ENCODE data around the gene HPCAL4. TPM values are rescaled to one million over a fixed set of nuclear protein-coding genes. Genes with fewer than 3 reads are reported as not detected.

Gene HPCAL4
- total and polyA plus RNA-seq, 9 of the 15 experiments (the other 6 are each of a cell fraction or from before 2014, with no cell fraction given): 0.01 to 0.04 (median 0.04) TPM; not detected in 4

DNA sequence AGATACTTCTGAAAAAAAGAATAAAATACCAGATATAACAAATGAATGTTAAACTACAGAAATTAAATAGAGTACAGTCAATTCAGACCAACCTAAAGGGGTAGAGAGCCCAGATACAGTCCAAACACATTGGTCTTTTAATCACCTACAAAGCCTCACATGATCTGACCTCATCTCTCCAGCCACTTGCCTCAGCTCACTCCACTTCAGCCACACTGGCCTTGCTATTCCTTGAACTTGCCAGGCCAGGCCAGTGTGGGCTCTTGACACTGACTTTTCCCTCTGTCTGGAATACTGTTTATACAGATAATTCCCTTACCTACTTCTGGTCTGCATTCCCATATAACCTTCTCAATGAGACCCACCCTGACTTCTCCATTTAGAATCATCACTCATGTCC is 30.4 kb upstream of the HPCAL4 start:
- ATAC-seq: peak; percentile 54; the same call in 2 of the 3 replicates
- Histone ChIP-seq H3K9ac (ENCODE audit: insufficient read depth in 1 of 2, low read depth in 2 of 2, low read length in 2 of 2) (no peak overlapping the region), H3K4me1 (replicated peaks in 1 of 2; ENCODE audit: control insufficient read depth in 2 of 2, insufficient read depth in 2 of 2, low read length in 2 of 2) (no peaks in the 10 kb centered on the region), H3K4me3 (no peak overlapping the region), H3K9me3 (replicated peaks; ENCODE audit: control insufficient read depth, insufficient read depth, low read depth, low read length) (no peaks in the 10 kb centered on the region), H4K20me1 (replicated peaks; ENCODE audit: control insufficient read depth, insufficient read depth, low read length) (no peaks in the 10 kb centered on the region), H2AFZ (ENCODE audit: low read depth, low read length) (no peak overlapping the region), H3K4me2 (ENCODE audit: insufficient read depth, low read length) (no peak overlapping the region), H3K79me2 (ENCODE audit: control insufficient read depth, insufficient read depth, low read length) (no peaks in the 10 kb centered on the region), H3K27ac (ENCODE audit: extremely low read depth, low read depth, low read length) (no peak overlapping the region), H3K27me3 (ENCODE audit: control insufficient read depth in 2 of 2, insufficient read depth in 2 of 2, low read length in 2 of 2) (peaks cover 4 to 5% of the 10 kb centered on the region in 2 experiments; a peak in 2 of 5 replicates), H3K36me3 (ENCODE audit: control insufficient read depth, insufficient read depth, low read length) (no peaks in the 10 kb centered on the region), H3K9me1 (ENCODE audit: control insufficient read depth, insufficient read depth, low read length) (no peaks in the 10 kb centered on the region)
- CTCF ChIA-PET (ENCODE audit: low intra/inter-chr PET ratio): interaction anchor here (2.7 to 3.1 kb wide), 2 partner anchors 20 to 116 kb away, joined by 22 to 28 read pairs; no protein-coding TSS in a partner anchor
- POLR2A ChIA-PET: interaction anchor here (0.9 kb wide), 1 partner anchor 45 kb away, joined by 4 read pairs; no protein-coding TSS in a partner anchor
- BruUV-seq (replicated peaks): no TSS peak
- DNase-seq (ENCODE audit: extremely low read depth in 1 of 4, low spot score in 3 of 4): no peak
- FAIRE-seq: no peak
- in situ Hi-C loops (cut with MboI): loop anchor here (5.0 kb wide), 1 partner anchor 124 kb away; no protein-coding TSS in a partner anchor
- intact Hi-C loops (cut with micrococcal nuclease): loop anchor here (5.0 kb wide), 1 partner anchor 49 kb away; the partner anchor contains the start of gene NT5C1A
- TF ChIP-seq XRCC4 (IDR thresholded peaks at IDR 0.05; ENCODE audit: extremely low read depth, insufficient read depth, insufficient read length): no peak
- TF ChIP-seq NFIC (IDR thresholded peaks at IDR 0.05): no peak
- TF ChIP-seq, protein P1, sequence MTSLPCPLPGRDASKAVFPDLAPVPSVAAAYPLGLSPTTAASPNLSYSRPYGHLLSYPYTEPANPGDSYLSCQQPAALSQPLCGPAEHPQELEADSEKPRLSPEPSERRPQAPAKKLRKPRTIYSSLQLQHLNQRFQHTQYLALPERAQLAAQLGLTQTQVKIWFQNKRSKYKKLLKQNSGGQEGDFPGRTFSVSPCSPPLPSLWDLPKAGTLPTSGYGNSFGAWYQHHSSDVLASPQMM (CRISPR knock-in tag; IDR thresholded peaks at IDR 0.05): no peak
- TF ChIP-seq SIX5 (IDR thresholded peaks at IDR 0.05; ENCODE audit: borderline replicate concordance in 1 of 2, insufficient read depth in 1 of 2, low read depth in 1 of 2, low read length in 2 of 2): no peak
- TF ChIP-seq HDAC3 (IDR thresholded peaks at IDR 0.05; ENCODE audit: borderline replicate concordance, partially characterized antibody): no peak
- TF ChIP-seq, protein P2, sequence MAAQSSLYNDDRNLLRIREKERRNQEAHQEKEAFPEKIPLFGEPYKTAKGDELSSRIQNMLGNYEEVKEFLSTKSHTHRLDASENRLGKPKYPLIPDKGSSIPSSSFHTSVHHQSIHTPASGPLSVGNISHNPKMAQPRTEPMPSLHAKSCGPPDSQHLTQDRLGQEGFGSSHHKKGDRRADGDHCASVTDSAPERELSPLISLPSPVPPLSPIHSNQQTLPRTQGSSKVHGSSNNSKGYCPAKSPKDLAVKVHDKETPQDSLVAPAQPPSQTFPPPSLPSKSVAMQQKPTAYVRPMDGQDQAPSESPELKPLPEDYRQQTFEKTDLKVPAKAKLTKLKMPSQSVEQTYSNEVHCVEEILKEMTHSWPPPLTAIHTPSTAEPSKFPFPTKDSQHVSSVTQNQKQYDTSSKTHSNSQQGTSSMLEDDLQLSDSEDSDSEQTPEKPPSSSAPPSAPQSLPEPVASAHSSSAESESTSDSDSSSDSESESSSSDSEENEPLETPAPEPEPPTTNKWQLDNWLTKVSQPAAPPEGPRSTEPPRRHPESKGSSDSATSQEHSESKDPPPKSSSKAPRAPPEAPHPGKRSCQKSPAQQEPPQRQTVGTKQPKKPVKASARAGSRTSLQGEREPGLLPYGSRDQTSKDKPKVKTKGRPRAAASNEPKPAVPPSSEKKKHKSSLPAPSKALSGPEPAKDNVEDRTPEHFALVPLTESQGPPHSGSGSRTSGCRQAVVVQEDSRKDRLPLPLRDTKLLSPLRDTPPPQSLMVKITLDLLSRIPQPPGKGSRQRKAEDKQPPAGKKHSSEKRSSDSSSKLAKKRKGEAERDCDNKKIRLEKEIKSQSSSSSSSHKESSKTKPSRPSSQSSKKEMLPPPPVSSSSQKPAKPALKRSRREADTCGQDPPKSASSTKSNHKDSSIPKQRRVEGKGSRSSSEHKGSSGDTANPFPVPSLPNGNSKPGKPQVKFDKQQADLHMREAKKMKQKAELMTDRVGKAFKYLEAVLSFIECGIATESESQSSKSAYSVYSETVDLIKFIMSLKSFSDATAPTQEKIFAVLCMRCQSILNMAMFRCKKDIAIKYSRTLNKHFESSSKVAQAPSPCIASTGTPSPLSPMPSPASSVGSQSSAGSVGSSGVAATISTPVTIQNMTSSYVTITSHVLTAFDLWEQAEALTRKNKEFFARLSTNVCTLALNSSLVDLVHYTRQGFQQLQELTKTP (IDR thresholded peaks at IDR 0.05; ENCODE audit: low read depth in 1 of 2, partially characterized antibody in 2 of 2): no peak
- TF ChIP-seq EHMT2 (IDR thresholded peaks at IDR 0.05): no peak
- no peak for TF ChIP-seq ZNF707 (CRISPR knock-in tag; conservative IDR thresholded peaks at IDR 0.05)
- TF ChIP-seq CBX1 (IDR thresholded peaks at IDR 0.05; ENCODE audit: low read depth): no peak
- TF ChIP-seq, protein P3, sequence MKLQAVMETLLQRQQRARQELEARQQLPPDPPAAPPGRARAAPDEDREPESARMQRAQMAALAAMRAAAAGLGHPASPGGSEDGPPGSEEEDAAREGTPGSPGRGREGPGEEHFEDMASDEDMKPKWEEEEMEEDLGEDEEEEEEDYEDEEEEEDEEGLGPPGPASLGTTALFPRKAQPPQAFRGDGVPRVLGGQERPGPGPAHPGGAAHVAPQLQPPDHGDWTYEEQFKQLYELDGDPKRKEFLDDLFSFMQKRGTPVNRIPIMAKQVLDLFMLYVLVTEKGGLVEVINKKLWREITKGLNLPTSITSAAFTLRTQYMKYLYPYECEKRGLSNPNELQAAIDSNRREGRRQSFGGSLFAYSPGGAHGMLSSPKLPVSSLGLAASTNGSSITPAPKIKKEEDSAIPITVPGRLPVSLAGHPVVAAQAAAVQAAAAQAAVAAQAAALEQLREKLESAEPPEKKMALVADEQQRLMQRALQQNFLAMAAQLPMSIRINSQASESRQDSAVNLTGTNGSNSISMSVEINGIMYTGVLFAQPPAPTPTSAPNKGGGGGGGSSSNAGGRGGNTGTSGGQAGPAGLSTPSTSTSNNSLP (IDR thresholded peaks at IDR 0.05; ENCODE audit: borderline replicate concordance, low read depth, low read length): no peak
- no peak for TF ChIP-seq PCBP2 (IDR thresholded peaks at IDR 0.05; ENCODE audit: low read depth, low read length, poor library complexity, severe bottlenecking)
- TF ChIP-seq, protein P4, sequence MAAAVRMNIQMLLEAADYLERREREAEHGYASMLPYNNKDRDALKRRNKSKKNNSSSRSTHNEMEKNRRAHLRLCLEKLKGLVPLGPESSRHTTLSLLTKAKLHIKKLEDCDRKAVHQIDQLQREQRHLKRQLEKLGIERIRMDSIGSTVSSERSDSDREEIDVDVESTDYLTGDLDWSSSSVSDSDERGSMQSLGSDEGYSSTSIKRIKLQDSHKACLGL (CRISPR knock-in tag; IDR thresholded peaks at IDR 0.05; ENCODE audit: borderline replicate concordance, poor library complexity, severe bottlenecking): no peak
- TF ChIP-seq RUNX1 (IDR thresholded peaks at IDR 0.05; ENCODE audit: low read depth): no peak
- TF ChIP-seq, protein P5, sequence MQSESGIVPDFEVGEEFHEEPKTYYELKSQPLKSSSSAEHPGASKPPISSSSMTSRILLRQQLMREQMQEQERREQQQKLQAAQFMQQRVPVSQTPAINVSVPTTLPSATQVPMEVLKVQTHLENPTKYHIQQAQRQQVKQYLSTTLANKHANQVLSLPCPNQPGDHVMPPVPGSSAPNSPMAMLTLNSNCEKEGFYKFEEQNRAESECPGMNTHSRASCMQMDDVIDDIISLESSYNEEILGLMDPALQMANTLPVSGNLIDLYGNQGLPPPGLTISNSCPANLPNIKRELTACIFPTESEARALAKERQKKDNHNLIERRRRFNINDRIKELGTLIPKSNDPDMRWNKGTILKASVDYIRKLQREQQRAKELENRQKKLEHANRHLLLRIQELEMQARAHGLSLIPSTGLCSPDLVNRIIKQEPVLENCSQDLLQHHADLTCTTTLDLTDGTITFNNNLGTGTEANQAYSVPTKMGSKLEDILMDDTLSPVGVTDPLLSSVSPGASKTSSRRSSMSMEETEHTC (IDR thresholded peaks at IDR 0.05): no peak
